ENCODE measurements around the gene TULP4.
"Not testable (repeated sequence)": the region's sequence is repeated elsewhere in the genome, so short reads cannot be mapped to it uniquely, and the experiment has no call there.

TULP4 gene

DNA sequence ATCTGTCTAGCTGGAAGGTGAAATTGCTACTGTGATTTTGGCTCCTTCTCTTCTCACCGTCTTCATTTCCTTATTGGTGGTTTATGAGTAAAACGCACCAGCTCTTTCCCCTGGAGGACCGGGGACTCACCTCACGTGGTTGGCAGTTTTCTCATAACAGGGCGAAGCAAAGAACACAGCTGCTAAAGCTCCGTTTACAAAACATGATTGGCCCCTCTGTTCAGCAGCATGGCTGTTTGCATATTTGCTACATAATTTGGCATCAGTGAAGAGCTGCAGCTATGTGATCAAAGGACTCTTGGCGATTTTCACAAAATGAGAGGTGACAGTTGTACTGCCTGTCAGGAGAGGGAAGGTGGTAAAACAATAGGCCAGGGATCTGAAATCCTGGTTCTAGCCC, 227.1 kb downstream of the TULP4 start:
- DNase-seq, result no peak

DNA sequence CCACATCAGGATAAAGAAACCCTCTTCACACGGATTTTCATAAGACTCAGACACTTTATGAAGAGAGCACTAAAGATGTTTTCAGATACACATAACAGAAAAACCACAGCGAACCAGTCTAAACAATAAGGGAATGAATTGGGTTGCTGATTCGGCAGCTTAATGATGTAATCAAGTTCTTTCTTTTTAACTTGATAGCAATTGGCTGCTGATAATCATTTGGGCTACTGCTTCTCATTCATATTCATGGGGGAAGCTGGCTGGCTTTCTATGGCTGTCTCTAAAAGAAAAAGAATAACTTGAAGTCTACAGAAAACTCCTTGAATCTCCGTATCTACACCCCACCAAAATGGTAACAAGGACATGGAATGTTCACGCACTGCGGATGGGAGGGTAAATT, 227.6 kb downstream of the TULP4 start:
- DNase-seq, result no peak

DNA sequence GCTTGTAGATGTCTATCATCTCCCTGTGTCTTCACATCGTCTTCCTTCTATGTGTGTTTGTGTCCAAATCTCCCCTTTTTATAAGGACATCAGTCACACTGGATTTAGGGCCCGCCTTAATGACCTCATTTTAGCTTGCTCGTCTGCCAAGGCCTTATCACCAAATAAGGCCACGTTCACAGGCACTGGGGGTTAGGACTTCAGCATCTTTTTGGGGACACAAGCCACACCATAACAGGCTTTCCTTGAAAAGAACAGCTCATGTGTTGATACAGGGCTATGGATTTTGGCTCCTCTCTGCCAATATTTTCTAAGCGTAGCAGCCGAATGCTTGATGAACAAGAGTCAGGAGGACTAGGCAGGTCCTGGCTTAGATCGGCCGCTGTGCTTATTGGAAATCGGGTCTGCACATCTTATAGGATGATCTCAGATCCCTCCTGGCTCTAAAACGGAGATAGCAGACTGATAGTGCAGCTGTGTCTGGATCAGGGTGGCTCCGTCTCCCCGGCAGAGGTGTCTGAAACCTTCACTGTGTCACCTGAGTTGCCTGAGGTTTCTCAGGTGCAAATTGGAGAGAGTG, 231.4 kb downstream of the TULP4 start:
- DNase-seq, result no peak

DNA sequence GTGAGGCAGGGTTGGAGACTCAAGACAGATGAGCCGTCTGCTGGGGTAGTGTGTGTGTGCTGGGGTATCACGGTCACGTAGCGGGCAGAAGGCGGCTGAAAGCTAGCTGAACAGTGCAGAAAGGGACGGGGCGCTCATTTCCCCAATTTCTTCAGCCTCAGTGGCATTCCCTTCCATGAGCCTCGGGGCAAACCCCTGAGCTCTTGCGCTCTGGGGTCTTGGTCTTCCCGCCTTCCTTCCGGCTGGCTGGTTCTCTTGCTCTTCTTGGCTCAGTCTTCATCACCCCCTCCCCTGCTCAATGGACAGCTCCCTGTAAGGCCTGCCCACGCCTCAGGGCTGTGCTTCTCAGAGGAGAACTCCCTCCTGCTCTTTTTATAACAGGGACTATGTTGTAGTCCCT, 232.2 kb downstream of the TULP4 start:
- no peak for DNase-seq

DNA sequence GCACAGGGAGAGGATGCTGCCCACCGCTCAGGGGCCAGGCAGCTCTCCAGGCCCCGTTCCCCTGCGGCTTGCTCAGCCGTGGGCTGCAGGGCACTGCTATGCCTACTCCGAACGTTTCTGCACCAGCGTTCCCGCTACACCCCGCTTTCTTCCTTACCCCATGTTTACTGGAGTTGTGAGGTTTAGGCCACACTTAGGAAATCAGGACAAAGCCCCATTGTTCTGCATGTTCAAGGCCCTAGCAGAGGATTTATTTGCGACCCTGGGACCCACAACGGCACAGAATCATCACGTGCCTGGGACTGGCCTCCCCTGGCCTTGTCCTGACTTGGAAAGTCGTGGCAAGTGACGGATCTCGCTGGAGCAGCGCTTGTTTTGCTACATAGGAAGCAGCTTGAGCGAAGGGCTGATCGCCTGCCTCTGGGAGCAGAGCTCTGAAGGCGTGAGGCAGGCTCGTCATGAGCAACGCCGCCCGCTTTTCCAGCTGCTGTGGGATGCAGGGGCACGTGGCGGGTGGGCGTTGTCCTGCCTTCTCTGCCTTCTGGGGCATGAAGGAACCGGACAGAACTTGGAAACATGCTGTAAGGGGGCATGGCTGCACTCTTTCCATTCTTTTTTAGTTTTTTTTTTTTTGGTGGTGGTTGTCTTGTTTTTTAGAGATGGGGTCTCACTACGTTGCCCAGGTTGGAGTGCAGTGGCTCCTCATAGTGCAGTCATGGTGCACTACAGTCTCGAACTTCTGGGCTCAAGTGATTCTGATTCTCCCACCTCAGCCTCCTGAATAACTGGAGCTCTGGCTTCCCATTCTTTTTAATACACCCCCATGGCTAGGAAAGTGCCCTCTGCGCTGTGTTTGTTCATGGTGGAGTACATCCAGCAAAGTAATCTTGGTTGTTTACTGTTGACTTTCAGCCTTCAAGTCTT, 233.0 kb downstream of the TULP4 start:
- DNase-seq, result no peak

DNA sequence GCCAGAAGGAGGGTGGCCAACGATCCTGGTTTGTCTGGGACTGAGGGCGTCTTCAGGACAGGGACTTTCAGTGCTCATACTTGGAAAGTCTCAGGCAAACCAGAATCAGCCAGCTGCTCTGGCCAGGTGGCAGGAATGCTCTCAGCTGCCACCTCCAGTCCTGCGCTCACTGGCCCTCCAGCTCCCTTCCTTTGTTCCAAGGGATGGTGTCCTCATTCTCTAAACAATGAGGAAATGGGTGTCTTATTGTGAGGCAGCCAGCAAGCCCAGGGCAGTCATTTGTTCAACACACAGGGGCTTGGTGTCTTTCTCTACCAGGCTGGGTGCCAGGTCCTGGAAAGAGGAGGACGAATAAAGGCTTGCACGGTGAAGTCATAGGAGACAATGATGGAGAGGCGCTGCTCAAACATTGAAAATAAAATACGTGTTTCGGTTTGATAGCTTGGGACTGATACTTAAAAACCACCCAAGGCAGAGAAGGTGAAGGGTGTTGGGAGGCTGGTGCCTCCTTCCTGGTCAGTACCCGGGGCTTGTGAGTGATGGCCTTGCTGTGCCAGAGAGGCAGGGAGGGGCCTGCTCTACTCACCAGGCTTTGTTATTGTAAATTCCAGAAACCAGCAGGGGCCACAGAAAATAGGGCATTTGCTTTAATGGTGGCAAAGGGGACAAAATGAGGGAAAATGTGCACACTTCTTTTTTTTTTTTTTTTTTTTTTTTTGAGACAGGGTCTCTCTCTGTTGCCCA, 236.3 kb downstream of the TULP4 start:
- DNase-seq, result peak; percentile 46 to 70

DNA sequence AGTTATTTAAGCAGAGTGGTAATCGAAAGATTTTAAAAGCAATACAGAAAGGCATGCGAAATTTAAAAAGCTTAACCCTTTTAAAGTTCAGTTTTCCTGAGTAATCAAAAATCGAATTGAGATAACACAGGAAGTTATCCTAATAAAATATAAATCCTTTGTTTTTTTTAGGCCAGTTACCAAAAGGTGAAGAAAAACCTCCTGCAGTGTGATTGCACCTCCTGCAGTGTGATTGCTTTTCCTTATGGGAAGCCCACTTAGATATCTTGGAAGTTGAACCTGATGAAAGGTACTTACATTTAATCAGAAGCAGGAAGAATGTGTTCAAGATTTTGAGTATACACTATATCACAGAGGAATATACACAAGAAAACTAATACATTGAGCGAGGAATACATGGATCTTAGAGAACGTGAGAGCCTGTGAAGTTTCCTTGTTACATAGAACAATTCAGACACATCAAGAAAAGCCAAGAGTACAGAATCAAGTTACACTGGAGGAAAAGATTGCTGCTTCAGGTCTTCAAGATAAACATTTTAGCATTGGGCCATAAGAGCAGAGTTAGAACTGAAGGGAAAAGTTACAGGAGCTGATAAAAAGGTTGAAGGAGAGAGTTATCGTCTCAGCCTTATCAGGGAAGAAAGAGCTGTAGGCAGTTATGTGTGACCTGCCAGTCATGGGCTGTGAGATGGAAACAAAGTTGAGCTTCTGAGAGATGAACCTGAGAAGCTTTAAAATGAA, 240.0 kb downstream of the TULP4 start:
- DNase-seq, result no peak

DNA sequence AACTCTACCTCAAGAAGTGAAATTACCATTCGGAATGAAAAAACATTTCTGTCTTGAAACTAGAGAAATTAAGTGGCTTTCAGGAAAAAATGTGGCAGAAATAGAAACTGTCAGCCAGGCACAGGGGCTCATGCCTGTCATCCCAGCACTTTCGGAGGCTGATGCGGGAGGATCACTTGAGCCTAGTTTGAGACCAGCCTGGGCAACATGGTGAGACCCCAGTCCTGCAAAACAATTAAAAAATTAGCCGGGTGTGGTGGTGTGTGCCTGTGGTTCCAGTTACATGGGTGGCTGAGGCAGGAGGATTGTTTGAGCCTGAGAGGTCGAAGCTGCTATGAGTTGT, 240.5 kb downstream of the TULP4 start:
- DNase-seq, result no peak

DNA sequence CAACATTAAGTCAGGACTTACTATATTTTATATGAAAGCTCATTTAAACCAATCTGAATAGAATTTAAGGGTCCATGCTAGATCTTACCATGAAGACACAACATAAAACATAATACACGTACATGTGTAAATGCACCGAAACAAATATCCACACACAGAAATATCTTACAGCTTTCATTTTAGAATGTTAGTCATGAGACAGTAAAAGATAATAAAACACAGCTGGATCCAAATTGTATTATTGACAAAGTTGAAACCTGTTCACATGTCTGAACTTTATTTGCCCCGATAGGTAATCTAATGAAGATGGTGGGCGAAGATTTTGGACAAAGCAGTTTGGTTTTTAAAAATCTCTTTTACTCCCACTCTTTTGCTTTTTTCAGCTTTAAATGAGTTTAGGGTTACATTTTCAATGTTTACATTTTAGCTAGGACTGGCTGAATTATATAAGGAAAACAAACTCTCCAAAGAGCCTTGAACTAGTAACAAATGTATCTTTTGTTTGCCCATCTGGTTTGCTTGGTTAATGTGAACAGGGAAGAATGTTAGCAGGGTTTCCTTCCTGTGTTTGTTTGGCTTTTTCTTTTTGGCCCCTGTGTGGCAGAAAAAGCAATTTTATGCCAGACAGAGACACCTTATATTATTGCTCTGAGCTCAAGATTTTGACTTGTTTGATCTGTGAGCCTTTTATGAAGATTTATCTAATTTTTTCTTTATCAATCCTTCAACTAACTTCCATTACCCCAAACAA, 242.5 kb downstream of the TULP4 start:
- no peak for DNase-seq

DNA sequence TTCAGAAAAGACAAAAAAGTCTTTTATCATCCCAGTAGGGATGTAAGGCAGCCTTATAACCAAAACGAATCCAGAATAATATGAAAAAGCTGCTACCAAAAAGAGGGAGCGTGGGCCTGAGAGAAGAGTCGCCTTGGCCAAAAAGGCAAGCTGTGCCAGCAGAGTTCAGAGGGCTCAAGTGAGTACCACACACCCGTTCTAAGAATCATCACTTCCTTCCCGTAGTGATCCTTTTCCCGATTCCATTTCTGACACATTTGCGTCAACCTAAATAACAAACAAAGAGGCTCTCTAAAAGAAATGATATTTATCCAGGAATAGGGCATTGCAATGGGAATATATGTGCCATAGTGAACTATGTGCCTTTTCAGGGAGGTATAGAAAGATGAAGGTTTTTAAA, 243.8 kb downstream of the TULP4 start:
- DNase-seq, result no peak

DNA sequence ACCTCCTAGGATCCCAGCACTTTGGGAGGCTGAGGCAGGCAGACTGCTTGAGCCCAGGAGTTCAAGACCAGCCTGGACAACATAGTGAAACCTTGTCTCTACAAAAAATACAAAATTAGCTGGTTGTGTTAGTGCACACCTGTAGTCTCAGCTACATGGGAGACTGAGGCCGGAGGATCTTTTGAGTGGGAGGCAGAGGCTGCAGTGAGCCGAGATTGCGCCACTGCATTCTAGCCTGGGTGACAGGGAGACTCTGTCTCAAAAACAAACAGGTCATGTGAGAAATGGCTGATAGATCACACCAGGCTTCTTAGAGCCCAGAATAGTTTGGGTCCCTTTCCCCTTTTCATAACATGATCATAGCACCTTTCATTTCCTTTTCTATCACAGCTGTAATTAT, 244.8 kb downstream of the TULP4 start:
- not testable (repeated sequence) for DNase-seq

DNA sequence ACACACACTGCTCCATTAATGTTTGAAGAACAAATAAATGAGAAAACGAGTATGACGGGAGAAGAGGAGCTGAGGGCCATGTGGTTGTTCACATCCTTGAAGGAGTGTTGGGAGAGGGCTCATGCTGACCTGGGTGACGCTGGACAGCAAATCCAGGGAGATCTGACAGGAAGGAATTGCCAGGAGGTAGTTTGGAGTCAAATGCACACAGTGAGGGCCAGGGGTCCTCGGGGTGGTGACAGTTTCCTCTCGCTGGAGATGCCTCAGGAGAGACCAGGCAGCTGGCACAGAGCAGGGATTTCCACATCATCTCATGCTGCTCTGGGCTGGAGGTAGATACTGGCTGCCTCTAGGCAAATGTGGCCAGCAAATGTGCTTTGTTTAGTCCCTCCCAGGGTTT, 245.7 kb downstream of the TULP4 start:
- DNase-seq, result no peak

DNA sequence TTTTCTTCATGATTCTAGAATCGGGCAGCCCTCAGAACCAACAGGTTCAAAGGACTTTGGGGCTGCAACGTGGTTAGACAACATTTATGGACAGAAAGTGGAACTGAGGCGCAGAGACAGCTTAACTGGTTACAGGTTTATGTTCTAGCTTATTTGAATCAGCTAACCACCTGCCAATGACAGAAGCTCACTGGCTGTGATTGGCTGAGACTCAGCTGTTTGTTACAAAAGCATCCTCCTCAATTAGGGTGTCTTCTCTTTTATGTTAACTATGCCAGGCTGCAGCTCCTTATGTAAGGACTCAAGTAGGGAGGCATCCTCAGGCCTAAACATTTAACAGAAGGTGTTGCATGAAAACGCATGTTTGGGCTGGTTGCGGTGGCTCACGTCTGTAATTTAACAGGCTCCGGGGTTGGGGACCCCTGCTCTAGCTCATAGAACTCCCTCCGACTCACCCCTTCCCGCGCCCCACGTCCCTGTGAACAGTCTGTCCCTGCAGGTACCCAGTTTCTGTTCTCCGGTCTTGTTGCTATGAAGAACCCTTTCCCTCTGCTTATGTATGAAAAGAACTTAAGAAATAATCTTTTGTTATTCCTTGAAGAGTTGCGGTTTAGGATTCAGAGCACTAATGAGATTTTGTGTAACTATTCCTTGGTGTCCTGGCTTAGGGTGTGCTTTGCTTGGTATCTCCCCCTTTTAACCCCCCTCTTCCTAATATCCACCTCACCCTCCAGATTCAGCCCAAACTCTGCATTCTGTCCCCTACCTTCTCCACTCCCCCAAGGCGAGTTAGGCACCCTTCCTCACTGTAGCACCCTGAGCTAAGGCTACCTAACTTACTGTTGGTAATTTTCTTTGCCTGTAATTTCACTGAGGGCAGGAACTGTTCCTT, 246.4 kb downstream of the TULP4 start:
- DNase-seq, result no peak

DNA sequence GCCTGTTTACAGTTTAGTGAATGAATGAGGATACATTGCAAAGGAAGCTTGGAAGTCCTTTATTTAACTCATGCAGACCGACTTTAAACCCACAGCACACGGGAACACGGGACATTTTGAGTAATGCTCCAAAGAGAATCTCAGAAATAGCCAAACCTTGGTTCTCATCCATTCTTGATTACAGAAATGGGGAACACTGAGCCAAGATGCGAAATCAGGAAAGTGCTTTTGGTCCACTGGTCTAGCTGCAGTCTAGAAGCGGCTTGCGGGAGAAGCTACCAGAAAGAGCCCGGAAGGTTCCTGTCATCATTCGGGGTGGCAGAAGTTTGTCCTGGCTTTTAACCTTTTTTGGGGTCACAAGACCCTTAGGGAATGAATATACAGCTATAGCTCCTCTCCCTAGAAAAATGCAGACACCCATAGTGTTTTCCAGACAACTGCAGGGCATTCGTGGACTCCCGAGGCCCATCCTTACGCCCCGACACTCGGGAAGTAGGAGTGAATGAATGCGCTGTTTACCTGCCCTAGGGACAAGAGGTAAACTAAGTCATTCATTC, 247.2 kb downstream of the TULP4 start:
- DNase-seq, result no peak

DNA sequence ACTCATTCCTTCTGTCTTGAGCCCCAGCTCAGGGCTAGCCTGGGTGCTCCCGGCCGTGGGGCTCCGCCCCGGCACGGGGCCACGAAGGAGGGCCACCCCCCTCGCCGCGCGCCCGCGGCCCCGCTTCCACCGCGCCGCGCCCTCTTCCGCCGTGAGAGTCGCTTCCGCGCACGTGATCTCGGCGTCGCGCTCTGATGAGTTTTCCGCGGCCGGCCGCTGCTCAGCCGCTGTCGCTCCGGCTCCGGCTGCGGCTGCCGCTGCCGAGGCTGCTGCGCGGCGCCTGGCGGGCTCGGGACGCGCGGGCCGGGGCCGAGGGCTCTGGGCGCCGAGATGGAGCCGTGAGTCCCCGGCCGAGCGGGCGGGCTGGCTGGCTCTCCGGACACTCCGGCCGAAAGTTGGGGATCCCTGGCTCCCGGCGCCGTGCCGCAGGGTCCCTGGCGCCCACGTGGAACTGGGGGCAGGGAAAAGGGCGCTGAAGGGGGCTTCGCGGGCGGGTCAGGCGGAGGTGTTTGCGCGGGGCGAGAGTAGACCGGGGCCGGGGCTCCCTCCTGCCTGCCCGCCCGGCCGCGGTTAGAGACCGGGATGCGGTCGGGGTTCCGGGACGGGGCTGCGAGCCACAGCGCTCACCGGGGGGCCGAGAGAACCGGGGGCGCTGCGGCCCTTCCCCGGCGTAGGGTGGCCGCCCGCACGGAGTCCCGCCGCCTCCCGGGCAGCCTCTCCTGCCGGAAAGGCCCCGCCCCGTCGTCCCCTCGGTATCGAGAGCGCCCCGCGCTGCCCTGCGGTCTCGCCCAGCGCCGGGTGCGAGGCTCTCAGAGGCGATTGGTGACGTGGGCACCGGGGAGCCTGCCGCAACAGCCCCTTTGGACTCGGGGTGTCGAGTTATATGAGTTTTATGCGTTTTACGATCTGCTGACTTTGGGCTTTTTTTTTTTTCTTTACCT, 247.9 kb downstream of the TULP4 start, which contains the start of gene TMEM181:
TMEM181 (plus strand) TSS at position 197 of the 941 bp plus-strand sequence; CDS start at position 331, 134 bp downstream.
- DNase-seq, result peak; percentile 49 to 70

DNA sequence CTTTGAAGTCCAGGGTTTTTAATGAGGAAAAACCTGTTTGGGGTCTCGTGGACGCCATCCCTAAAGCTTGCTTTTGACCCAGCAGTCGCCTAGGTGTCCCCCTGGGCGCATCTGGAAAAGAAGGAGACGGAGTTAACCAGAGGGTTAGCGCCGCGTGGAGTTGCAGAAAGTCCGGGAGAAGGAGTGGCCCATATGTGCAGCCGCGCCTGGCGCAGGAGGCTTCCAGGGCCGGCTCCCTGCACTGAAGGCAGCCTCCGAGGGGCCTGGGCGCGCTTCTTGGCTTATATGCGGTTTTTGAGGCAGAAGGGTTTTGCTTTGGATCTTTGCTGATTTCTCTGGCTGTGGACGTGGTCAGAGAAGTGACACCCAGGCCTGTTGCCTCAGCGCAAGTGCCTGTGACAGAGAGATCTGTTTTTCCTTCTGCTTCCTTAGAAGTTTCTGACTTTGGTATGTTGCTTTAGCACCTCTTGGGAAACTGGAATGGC, 248.6 kb downstream of the TULP4 start:
- no peak for DNase-seq

Measured in NCI-H1930 (cell line).